K562 (cell line): ENCODE measurements around the gene CDC45. TPM values are rescaled to one million over a fixed set of nuclear protein-coding genes. Genes with fewer than 3 reads are reported as not detected.

Experiments
- ATAC-seq: fragments of 200-7000 bp; cut with Tn5 transposase; 3 replicates; pipeline ENCODE4 v1.9.1; 2020; ENCODE audit warnings: moderate library complexity
- Bru-seq: library from RNA; stranded (reverse); fragments of 400-500 nt; gene quantifications from one replicate; lab custom pipeline; 2021; lab: Mats Ljungman, UMichigan
- BruChase-seq, 2 experiments: library from RNA; stranded (reverse); fragments of 400-500 nt; gene quantifications; one replicate each; lab custom pipeline; 2021; lab: Mats Ljungman, UMichigan
- BruUV-seq: library from RNA; stranded (reverse); fragments of 400-500 nt; replicated peaks from 2 replicates; lab custom pipeline; 2021; lab: Mats Ljungman, UMichigan
- CTCF ChIA-PET: fragments of 300-600 bp; formaldehyde crosslinking; extraction: SDS; loops from one replicate; lab custom pipeline; 2021; ENCODE audit warnings: low intra/inter-chr PET ratio; lab: Yijun Ruan, JAX
- POLR2A ChIA-PET: fragments of 300-600, 350-650 bp; sonication (Branson Sonifier 250); formaldehyde crosslinking; extraction: SDS; loops from one replicate; lab custom pipeline; 2021; ENCODE audit warnings: antibody characterized with exemption, inconsistent platforms; lab: Yijun Ruan, JAX
- DNase-seq, 4 experiments: peaks; one replicate each; pipeline versions ENCODE4 v3.0.0 to v3.0.0-alpha.2; 2011 to 2018; ENCODE audit warnings: low spot score in 3 of 4, mixed read lengths in 3 of 4; ENCODE audit errors: extremely low read depth in 1 of 4
- FAIRE-seq: peaks from 2 replicates; lab custom pipeline; 2011; peaks lifted over from hg19 to GRCh38; lab: Jason Lieb, UNC
- H2AFZ ChIP-seq: 2 replicates; pipeline ENCODE4 v1.6.0; 2011; ENCODE audit warnings: low read depth, low read length, control low read depth, inconsistent platforms
- H3K27ac ChIP-seq: fragments of 200-600 bp; 3 replicates; pipeline ENCODE4 v1.8.0; 2011; ENCODE audit warnings: low read depth, mild to moderate bottlenecking, control low read depth, inconsistent platforms, low read length, moderate library complexity, mixed read lengths; ENCODE audit errors: extremely low read depth
- H3K27me3 ChIP-seq, 2 experiments: fragments of 300-600 bp in 1 of 2; 2 replicates in 1 of 2; 3 replicates in 1 of 2; pipeline versions ENCODE4 v1.6.0 to v1.8.0; 2011; ENCODE audit warnings: inconsistent platforms in 2 of 2, low read length in 2 of 2, mild to moderate bottlenecking in 1 of 2, mixed read lengths in 1 of 2, moderate library complexity in 1 of 2; ENCODE audit not compliant: control insufficient read depth in 2 of 2, insufficient read depth in 2 of 2
- H3K36me3 ChIP-seq: fragments of 300-600 bp; 3 replicates; pipeline ENCODE4 v1.8.0; 2011; ENCODE audit warnings: mild to moderate bottlenecking, low read length, inconsistent platforms; ENCODE audit not compliant: control insufficient read depth, insufficient read depth
- H3K4me1 ChIP-seq, 2 experiments: fragments of 200-600 bp in 1 of 2; replicated peaks in 1 of 2; 2 replicates in 1 of 2; 3 replicates in 1 of 2; pipeline versions ENCODE4 v1.5.1 to v1.8.0; 2011; ENCODE audit warnings: inconsistent platforms in 2 of 2, low read length in 2 of 2, mild to moderate bottlenecking in 1 of 2, mixed read lengths in 1 of 2, moderate library complexity in 1 of 2; ENCODE audit not compliant: control insufficient read depth in 2 of 2, insufficient read depth in 2 of 2
- H3K4me2 ChIP-seq: 2 replicates; pipeline ENCODE4 v1.6.1; 2011; ENCODE audit warnings: low read length, control low read depth, inconsistent platforms, mixed read lengths; ENCODE audit not compliant: insufficient read depth
- H3K4me3 ChIP-seq: fragments of 200-600 bp; sonication (generic), shearing (Covaris generic); 2 replicates; pipeline ENCODE4 v1.5.1; 2016; ENCODE audit warnings: control low read depth, inconsistent platforms
- H3K79me2 ChIP-seq: fragments of 200-600 bp; 3 replicates; pipeline ENCODE4 v1.8.0; 2011; ENCODE audit warnings: low read length, inconsistent platforms; ENCODE audit not compliant: control insufficient read depth, insufficient read depth
- H3K9ac ChIP-seq, 2 experiments: 2 replicates each; pipeline versions ENCODE4 v1.6.0 to v1.6.1; 2011; ENCODE audit warnings: low read depth in 2 of 2, low read length in 2 of 2, control low read depth in 1 of 2, inconsistent platforms in 1 of 2, mild to moderate bottlenecking in 1 of 2, mixed read lengths in 1 of 2; ENCODE audit not compliant: insufficient read depth in 1 of 2
- H3K9me1 ChIP-seq: one replicate; pipeline ENCODE4 v1.6.0; 2011; ENCODE audit warnings: inconsistent platforms, mild to moderate bottlenecking, low read length, moderate library complexity; ENCODE audit not compliant: control insufficient read depth, insufficient read depth
- H3K9me3 ChIP-seq: replicated peaks from 2 replicates; pipeline ENCODE4 v1.5.1; 2011; ENCODE audit warnings: low read depth, low read length, inconsistent platforms; ENCODE audit not compliant: control insufficient read depth, insufficient read depth
- H4K20me1 ChIP-seq: replicated peaks from 2 replicates; pipeline ENCODE4 v1.6.1; 2011; ENCODE audit warnings: low read length, inconsistent platforms, mixed read lengths; ENCODE audit not compliant: control insufficient read depth, insufficient read depth
- C11orf30 ChIP-seq: fragments of 450-650 bp; IDR thresholded peaks from 2 replicates; pipeline ENCODE4 v1.6.1; 2016; ENCODE audit warnings: low read depth, mild to moderate bottlenecking
- GABPB2 ChIP-seq: fragments of 250-450 bp; sonication (Bioruptor Pico); conservative IDR thresholded peaks from 2 replicates; pipeline ENCODE4 v1.5.1; 2021; ENCODE audit warnings: mild to moderate bottlenecking
- MED1 ChIP-seq: sonication (generic); formaldehyde crosslinking; IDR thresholded peaks from 2 replicates; pipeline ENCODE4 v1.8.1; 2023; ENCODE audit warnings: missing genetic modification reagents, borderline replicate concordance
- NR2F6 ChIP-seq: fragments of 450-650 bp; formaldehyde crosslinking; IDR thresholded peaks from 2 replicates; pipeline ENCODE4 v1.4.0; 2020; ENCODE audit warnings: mild to moderate bottlenecking
- RBM14 ChIP-seq: fragments of 200-400 bp; formaldehyde crosslinking; IDR thresholded peaks from 2 replicates; pipeline ENCODE4 v1.6.1; 2018; ENCODE audit warnings: low read depth, mild to moderate bottlenecking, low read length, moderate library complexity, borderline replicate concordance; ENCODE audit not compliant: insufficient read depth
- SIN3B ChIP-seq: fragments of 450-650 bp; IDR thresholded peaks from 2 replicates; pipeline ENCODE4 v1.6.1; 2017; ENCODE audit warnings: low read depth, mild to moderate bottlenecking, moderate library complexity
- TAF7 ChIP-seq: fragments of 450-650 bp; IDR thresholded peaks from 2 replicates; pipeline ENCODE4 v1.6.1; 2016; ENCODE audit warnings: missing genetic modification characterization, missing compliant biosample characterization
- ZFP1 ChIP-seq: fragments of 450-650 bp; formaldehyde crosslinking; IDR thresholded peaks from 2 replicates; pipeline ENCODE4 v1.4.0; 2020; ENCODE audit warnings: mild to moderate bottlenecking, mixed read lengths
- WGBS: fragments of 100-300 bp; shearing (Covaris generic); methylation state at CpG from one replicate; pipeline ENCODE4 v1.1.6; 2016; ENCODE audit warnings: low coverage, mixed read lengths; ENCODE audit not compliant: insufficient coverage; ENCODE audit errors: missing lambda C conversion rate; 5-methylcytosine and 5-hydroxymethylcytosine counted together
- in situ Hi-C: fragments of 300-500 bp; cut with MboI; formaldehyde crosslinking; loops from 4 replicates; pipeline ENCODE4 v1.15.0; 2018; ENCODE audit warnings: inconsistent platforms, mixed read lengths
- intact Hi-C: fragments of 100-400 bp; cut with micrococcal nuclease; formaldehyde crosslinking; loops from 2 replicates; pipeline ENCODE4 v1.14.2; 2022
- long read RNA-seq, 3 experiments: library from polyadenylated mRNA in 2 of 3; library from RNA in 1 of 3; unstranded in 2 of 3; stranded (forward) in 1 of 3; transcript quantifications; one replicate each; pipeline ENCODE4 v2.0.0, GENCODE V29; 2019 to 2022
- polyA minus RNA-seq, 3 experiments: library from RNA; depleted of rRNA, polyadenylated mRNA; stranded (reverse); fragments of >200 nt; gene quantifications; 2 replicates each; pipeline ENCODE4 v1.2.3, GENCODE V29; 2011
- polyA plus RNA-seq, 8 experiments: library from polyadenylated mRNA; depleted of rRNA in 4 of 8; stranded (reverse) in 5 of 8; unstranded in 3 of 8; fragments of >200 nt; fragmentation: Nextera tagmentation in 2 of 8; fragmentation: Illumina TruSeq in 1 of 8; extraction: Ambion mirVana in 2 of 8; extraction: Trizol in 1 of 8; gene quantifications; 2 replicates each; pipeline versions ENCODE4 v1.2.1 to v1.2.3, GENCODE V29; 2011 to 2014; ENCODE audit warnings: inconsistent platforms in 1 of 8, missing spikeins in 1 of 8
- total RNA-seq, 7 experiments: library from RNA; depleted of rRNA in 6 of 7; stranded (reverse); fragments of >200 nt in 6 of 7; fragmentation: Illumina TruSeq in 2 of 7; extraction: Trizol in 2 of 7; gene quantifications; 2 replicates each; pipeline versions ENCODE4 v1.2.1 to v1.2.3, GENCODE V29; 2011 to 2021; ENCODE audit warnings: low replicate concordance in 1 of 7
- TF ChIP-seq, protein P1 (sequence below): fragments of 250-450 bp; sonication (Bioruptor Pico); IDR thresholded peaks from 2 replicates; pipeline ENCODE4 v1.9.0; 2021; ENCODE audit warnings: mild to moderate bottlenecking
- TF ChIP-seq, protein P2 (sequence below): fragments of 450-650 bp; IDR thresholded peaks from 2 replicates; pipeline ENCODE4 v1.6.1; 2016; ENCODE audit warnings: missing biosample characterization, missing genetic modification characterization

Gene CDC45, protein sequence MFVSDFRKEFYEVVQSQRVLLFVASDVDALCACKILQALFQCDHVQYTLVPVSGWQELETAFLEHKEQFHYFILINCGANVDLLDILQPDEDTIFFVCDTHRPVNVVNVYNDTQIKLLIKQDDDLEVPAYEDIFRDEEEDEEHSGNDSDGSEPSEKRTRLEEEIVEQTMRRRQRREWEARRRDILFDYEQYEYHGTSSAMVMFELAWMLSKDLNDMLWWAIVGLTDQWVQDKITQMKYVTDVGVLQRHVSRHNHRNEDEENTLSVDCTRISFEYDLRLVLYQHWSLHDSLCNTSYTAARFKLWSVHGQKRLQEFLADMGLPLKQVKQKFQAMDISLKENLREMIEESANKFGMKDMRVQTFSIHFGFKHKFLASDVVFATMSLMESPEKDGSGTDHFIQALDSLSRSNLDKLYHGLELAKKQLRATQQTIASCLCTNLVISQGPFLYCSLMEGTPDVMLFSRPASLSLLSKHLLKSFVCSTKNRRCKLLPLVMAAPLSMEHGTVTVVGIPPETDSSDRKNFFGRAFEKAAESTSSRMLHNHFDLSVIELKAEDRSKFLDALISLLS
- 810 and 853 TPM in 2 replicates for total RNA-seq (2011; cell fraction: chromatin; rRNA removed; ENCODE audit: low replicate concordance)
- total RNA-seq (2011; cell fraction: nucleolus; rRNA removed): 339 and 346 TPM in 2 replicates
- 307 and 398 TPM in 2 replicates for total RNA-seq (2011; cell fraction: nucleoplasm; rRNA removed)
- total RNA-seq (2014; rRNA removed) (415 and 450 TPM in 2 replicates), total RNA-seq (2014; rRNA removed; fragmentation: Illumina TruSeq; extraction: Trizol) (263 and 295 TPM in 2 replicates), total RNA-seq (2015; rRNA removed; fragmentation: Illumina TruSeq; extraction: Trizol) (239 and 251 TPM in 2 replicates), total RNA-seq (2021) (312 and 319 TPM in 2 replicates), polyA plus RNA-seq (2011; rRNA removed) (580 and 584 TPM in 2 replicates), polyA plus RNA-seq (2014; fragmentation: Illumina TruSeq; extraction: Trizol) (412 and 430 TPM in 2 replicates), polyA plus RNA-seq (2014; fragmentation: Nextera tagmentation; extraction: Ambion mirVana) (100 to 1,000 TPM; 276 to 465 TPM), polyA plus RNA-seq (2014; rRNA removed) (410 and 427 TPM in 2 replicates), polyA minus RNA-seq (2011; rRNA and poly(A)+ RNA removed) (415 and 540 TPM in 2 replicates), Bru-seq, nascent RNA (percentile 97 among the genes with signal in this experiment), BruChase-seq, experiment 1, labeled RNA remaining after a 2-hour chase (percentile 97 among the genes with signal in this experiment), BruChase-seq, experiment 2, labeled RNA remaining after a 6-hour chase (percentile 95 among the genes with signal in this experiment)
- 370 and 430 TPM in 2 replicates for polyA plus RNA-seq (2011; cell fraction: cytosol; rRNA removed)
- polyA plus RNA-seq (2011; cell fraction: nucleus; rRNA removed): 642 and 944 TPM in 2 replicates
- 267 and 326 TPM in 2 replicates for polyA plus RNA-seq (2012)
- 153 and 162 TPM in 2 replicates for polyA minus RNA-seq (2011; cell fraction: cytosol; rRNA and poly(A)+ RNA removed)
- polyA minus RNA-seq (2011; cell fraction: nucleus; rRNA and poly(A)+ RNA removed): 185 and 445 TPM in 2 replicates
- long read RNA-seq, experiment 1, transcript CDC45-212 (4 exons, 469 nt): minor isoform, 68 of 1,447 reads
- long read RNA-seq, experiment 1, transcript CDC45-205 (20 exons, 2,072 nt): minor isoform, 5 of 1,447 reads
- long read RNA-seq, experiment 1, transcript CDC45-202 (18 exons, 1,693 nt): minor isoform, 83 of 1,447 reads
- long read RNA-seq, experiment 1, transcript CDC45-201 (19 exons, 1,976 nt): major isoform, 879 of 1,447 reads
- long read RNA-seq, experiment 1, partial matches to known transcripts: 170 of 1,447 reads
- long read RNA-seq, experiment 1, other reads (novel, unspliced or antisense): 241 of 1,447 reads
- long read RNA-seq, experiment 2, transcript CDC45-212 (4 exons, 469 nt): minor isoform, 8 of 315 reads
- long read RNA-seq, experiment 2, transcript CDC45-201 (19 exons, 1,976 nt): major isoform, 104 of 315 reads
- long read RNA-seq, experiment 2, transcript CDC45-202 (18 exons, 1,693 nt): minor isoform, 10 of 315 reads
- long read RNA-seq, experiment 2, partial matches to known transcripts: 131 of 315 reads
- long read RNA-seq, experiment 2, other reads (novel, unspliced or antisense): 60 of 315 reads
- long read RNA-seq, experiment 3, transcript CDC45-201 (19 exons, 1,976 nt): major isoform, 431 of 600 reads
- long read RNA-seq, experiment 3, transcript CDC45-202 (18 exons, 1,693 nt): minor isoform, 28 of 600 reads
- long read RNA-seq, experiment 3, partial matches to known transcripts: 37 of 600 reads
- long read RNA-seq, experiment 3, other reads (novel, unspliced or antisense): 103 of 600 reads

DNA sequence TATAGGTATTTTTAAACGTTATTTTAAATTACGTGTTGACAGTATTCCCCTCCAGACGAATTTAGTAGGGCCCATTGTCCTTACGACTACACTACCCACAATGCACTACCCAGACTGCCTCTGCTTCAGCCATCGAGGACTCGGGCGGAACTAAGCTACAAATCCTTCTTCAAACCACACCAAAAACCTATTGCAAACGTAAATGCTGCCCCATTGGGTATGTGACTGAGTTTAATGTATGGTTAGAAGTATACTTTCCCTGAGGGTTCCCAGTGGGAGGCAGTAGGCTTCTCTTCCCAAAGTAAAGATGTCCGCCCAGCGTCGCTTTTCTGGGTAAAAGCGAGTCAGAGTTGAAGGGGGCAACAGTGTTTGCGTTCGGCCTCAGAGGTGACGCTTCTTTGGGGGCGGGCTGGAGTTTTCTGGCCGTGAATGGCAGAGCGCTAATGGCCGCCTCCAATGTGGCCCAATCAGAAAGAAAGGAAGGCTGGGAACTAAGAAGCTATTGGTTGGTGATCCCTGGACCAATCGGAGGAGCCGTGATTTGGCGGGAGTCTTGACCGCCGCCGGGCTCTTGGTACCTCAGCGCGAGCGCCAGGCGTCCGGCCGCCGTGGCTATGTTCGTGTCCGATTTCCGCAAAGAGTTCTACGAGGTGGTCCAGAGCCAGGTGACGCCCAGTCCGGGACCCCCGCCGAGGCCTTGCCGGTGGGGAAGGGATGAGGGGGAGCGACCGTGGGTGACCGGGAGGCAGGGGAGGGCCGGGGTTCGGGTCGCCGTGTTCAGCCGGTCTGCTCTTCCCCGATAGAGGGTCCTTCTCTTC is at the start of gene CDC45:
CDC45 (plus strand) TSS at position 566 of the 818 bp plus-strand sequence; CDS start at position 615, 49 bp downstream.
- peak within 1 kb of the TSS; percentile 97 for H3K27ac ChIP-seq
- under 1% methylated on average over 50 of the region's 50 CpGs for WGBS
- H2AFZ ChIP-seq: peak within 1 kb of the TSS; percentile 99
- ChIA-PET CTCF (interaction anchor here (0.6 to 1.5 kb wide), 3 partner anchors 48 to 374 kb away, joined by 3 to 5 read pairs (median 5); partner anchors contain the start of gene HIRA), POLR2A (interaction anchor here (0.5 to 5.4 kb wide), 58 partner anchors 9 to 476 kb away, joined by 3 to 148 read pairs (median 4); partner anchors contain the start of genes C22orf39, DGCR2, ESS2 and HIRA)
- intact Hi-C loops (loop anchor here (1.0 to 5.0 kb wide), 9 partner anchors 32 to 357 kb away; partner anchors contain the start of genes C22orf39, DGCR2, ESS2 and MRPL40), in situ Hi-C loops (no loop called here)
- DNase-seq (peak; percentile 100), ATAC-seq (peak; percentile 93), FAIRE-seq (peak; percentile 98)
- H3K9ac ChIP-seq: peak within 1 kb of the TSS; percentile 96 to 97
- peak within 1 kb of the TSS; percentile 70 for H3K4me3 ChIP-seq
- no peaks in the 10 kb centered on the region for H3K9me3 ChIP-seq
- no TSS peak for BruUV-seq
- no peaks in the 10 kb centered on the region for H3K27me3 ChIP-seq
- no peaks in the 10 kb centered on the region for H3K9me1 ChIP-seq
- H3K36me3 ChIP-seq: peaks cover 65% of the 10 kb centered on the region
- peaks cover 7 to 16% of the 10 kb centered on the region in 2 experiments for H3K4me1 ChIP-seq
- H3K79me2 ChIP-seq: peaks cover 82% of the 10 kb centered on the region
- H3K4me2 ChIP-seq: peak within 1 kb of the TSS; percentile 97
- H4K20me1 ChIP-seq: peaks cover 28% of the 10 kb centered on the region
- TF ChIP-seq ZFP1 (CRISPR knock-in tag) (no peak; the same call in 1 of the 2 replicates), SIN3B (no peak), RBM14 (0 out of 2 replicates have a peak, but pooled peaks have one; percentile 96), MED1 (CRISPR knock-in tag) (no peak), TAF7 (peak; percentile 87), GABPB2 (CRISPR knock-in tag) (peak; percentile 93), NR2F6 (CRISPR knock-in tag) (peak; percentile 84; the same call in 1 of the 2 replicates), C11orf30 (no peak)
- TF ChIP-seq, protein P1, sequence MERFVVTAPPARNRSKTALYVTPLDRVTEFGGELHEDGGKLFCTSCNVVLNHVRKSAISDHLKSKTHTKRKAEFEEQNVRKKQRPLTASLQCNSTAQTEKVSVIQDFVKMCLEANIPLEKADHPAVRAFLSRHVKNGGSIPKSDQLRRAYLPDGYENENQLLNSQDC (CRISPR knock-in tag): peak; percentile 0; the same call in 1 of the 2 replicates
- TF ChIP-seq, protein P2, sequence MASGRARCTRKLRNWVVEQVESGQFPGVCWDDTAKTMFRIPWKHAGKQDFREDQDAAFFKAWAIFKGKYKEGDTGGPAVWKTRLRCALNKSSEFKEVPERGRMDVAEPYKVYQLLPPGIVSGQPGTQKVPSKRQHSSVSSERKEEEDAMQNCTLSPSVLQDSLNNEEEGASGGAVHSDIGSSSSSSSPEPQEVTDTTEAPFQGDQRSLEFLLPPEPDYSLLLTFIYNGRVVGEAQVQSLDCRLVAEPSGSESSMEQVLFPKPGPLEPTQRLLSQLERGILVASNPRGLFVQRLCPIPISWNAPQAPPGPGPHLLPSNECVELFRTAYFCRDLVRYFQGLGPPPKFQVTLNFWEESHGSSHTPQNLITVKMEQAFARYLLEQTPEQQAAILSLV (tag): peak; percentile 87
